HG02870 (cell line): Measurements from ENCODE around the gene PEX7.
"Not testable (repeated sequence)": the region's sequence is repeated elsewhere in the genome, so short reads cannot be mapped to it uniquely, and the experiment has no call there.

ENCODE experiments used
- ATAC-seq: cut with Tn5 transposase; IDR thresholded peaks from one replicate; pipeline ENCODE4 v1.9.1; 2021; ENCODE audit warnings: mild to moderate bottlenecking, moderate library complexity; ENCODE audit not compliant: unreplicated experiment

The PEX7 gene

DNA sequence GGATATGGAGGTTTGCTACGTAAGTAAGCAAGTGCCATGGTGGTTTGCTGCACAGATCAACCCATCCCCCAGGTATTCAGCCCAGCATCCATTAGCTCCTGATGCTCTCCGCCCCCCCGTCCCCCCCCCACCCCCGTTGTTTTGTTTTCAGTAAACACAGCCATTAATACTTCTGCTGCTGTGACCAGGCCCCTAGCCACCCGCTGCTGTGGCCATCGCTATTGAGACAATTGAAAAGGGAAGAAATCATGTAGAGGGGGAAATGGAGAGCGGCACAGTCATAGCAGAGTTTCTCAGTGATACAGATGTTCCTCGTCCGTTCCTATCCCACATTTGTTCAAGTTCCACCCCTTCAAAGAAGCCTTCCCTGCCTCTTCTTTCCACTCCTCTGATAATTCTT lies 124.6 kb downstream of the PEX7 start:
- ATAC-seq, result no peak

DNA sequence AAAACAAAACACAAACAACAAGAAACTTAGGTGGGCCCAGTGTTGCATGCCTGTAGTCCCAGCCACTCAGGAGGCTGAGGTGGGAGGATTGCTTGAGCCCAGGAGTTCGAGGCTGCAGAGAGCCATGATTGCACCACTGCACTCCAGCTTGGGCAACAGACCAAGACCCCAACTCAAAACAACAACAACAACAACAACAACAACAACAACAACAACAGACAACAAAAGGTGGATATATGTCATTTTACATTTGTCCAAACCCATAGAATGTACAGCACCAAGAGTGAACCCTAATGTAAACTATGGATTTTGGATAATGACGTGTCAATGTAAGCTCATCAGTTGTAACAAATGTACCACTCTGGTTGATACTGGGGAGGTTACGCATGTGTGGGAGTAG lies 127.6 kb downstream of the PEX7 start:
- not testable (repeated sequence) for ATAC-seq

DNA sequence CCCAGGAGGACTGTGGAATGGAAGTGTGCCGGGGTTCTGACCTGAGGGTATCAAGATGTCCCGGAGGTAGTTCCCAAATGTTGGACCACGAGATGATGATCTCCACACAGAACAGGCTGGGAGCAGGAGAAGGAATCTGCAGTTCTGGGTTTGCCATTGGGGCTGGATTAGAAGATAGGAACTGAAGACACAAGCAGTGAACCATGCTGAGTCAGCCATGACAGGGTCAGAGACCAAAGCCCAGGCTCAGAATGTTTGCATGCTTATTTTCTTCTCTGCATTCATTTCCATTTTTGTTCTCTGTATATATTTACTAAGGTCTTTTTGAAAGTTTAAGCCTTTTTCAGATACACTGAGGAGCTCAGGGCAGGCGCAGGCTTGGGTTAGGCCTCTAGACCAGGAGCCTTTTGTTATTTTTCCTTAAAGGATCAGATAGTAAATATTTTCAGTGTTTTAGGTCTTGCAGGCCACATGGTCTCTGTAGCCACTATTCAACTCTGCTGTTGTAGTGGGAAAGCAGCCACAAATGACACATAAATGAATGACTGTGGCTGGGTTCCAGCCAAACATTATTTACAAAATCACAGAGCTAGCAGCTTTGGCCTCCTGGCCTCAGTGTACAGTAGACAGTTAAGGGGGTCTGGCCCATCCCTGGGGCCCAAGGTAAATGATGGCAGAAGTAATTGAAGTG lies 128.2 kb downstream of the PEX7 start:
- no peak for ATAC-seq

DNA sequence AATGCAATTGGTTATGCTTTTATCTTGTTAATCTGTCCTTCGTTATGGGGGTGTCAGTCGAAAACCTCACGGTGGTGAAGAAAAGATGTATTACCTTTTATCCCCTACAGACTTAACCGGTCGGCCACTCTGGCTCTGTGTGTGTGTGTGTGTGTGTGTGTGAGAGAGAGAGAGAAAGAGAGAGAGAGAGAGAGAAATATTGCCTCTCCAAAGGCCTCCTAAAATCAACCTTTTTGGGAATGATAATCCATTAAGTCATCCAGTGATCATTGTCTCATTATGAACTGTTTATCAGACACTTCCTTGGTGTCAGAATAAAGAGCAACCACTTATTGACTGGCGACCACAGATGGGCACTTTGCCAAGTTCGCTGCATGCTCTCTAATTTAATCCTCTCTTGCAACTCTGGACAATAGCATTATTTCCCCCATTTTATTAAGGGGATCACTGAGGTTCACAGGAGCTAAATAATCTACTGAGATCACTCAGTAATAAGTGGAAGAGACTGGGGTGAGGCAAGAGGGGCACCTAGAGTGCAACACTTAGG lies 130.4 kb downstream of the PEX7 start:
- no peak for ATAC-seq

DNA sequence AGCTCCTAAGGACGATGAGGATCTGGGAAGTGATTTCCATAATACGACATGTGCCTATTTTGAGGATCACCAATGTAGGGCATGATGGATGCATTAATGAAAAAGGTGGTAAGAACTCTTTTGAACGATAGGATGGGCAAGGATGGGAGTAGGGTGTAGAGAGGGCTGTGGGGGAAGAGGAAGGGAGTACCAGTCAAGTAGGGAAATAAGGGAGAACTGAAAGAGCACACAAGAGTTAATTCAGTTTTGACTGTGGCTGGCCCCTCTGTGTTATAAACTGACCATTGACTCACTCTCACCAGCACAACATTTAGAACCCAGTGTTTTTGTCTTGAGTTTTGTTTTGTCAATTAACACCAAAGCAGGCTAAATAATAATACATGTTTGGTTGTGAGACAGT lies 132.7 kb downstream of the PEX7 start:
- ATAC-seq, result no peak

DNA sequence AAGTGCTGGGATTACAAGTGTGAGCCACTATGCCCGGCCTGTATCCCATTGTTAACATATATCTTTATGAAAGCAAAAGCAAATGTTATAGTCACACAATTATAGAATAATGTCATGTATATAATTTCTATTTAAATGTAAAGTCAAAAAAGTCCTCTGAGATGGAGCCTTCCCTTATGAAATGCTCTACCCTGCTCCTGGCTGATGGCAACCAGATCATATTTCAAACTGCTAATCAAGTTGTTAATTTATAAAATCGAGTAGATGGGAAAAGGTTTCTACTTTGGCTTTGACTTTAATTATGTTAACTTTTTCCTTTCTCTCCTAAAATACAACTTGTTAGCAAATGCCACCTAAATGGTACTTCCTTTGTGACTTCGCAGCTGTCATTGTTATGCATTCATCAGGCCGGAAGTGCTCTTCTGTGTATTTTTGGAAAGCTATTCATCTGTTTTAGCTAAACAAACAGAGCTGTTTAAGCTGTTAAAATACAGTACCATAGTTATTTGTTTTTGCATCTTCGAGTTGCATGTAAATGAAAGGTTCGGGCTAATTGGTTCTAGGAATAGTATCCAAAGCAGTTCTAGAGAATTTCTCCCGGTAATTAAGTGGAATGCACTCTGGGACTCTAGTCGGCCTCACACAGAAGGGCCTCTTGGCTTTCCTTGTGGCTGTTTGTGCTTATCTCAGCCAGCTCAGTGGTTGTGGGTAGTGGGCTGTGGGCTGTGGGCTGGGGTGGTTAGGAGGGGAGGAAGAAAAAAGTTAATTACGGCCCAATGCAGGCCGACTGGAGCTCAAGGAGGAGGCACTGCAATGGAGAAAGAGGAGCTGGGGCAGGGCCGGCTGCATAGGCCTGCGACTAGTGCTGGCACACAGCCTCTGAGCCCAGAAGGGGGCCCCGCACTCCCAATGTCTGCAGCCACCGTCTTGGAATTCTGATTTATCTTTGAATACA lies 134.5 kb downstream of the PEX7 start:
- ATAC-seq, result no peak

DNA sequence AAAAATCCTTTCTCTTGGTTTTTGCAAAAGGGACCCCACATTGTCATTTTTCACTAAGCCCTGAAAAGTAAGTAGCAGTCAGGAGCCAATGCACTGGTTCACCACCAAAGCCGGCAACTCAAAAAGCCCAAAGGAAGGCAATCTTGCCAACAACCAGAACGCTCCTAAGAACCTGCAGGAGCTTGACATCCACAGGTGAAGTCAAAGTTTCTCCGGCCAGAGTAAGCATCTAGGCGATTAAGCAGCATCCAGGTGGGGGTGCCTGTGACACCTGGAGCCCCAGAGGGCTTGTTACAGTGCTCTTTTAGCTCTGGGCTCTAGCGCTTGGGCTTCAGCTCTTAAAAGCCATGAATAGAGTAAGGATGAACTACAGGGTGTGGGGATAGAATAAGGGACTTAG lies 135.8 kb downstream of the PEX7 start:
- ATAC-seq, result no peak

DNA sequence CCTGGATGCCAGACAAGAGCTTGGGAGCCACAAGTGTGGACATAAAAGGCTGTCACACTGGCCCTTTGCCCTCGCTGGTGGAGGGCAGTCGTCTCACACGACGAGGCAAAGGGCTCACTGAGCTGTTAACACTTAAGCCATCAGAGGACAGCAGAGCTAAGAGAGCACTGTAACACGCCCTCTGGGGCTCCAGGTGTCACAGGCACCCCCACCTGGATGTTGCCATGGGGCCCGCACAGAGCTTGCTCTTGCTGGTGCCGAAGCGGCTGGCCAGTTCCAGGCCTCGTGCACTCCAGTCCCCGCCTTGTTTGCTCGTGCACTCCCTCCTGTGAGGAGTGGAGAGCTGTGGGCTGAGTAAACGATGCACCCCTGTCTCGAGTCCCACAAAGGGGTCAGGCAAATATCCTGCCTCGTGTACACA lies 137.1 kb downstream of the PEX7 start:
- ATAC-seq, result no peak

DNA sequence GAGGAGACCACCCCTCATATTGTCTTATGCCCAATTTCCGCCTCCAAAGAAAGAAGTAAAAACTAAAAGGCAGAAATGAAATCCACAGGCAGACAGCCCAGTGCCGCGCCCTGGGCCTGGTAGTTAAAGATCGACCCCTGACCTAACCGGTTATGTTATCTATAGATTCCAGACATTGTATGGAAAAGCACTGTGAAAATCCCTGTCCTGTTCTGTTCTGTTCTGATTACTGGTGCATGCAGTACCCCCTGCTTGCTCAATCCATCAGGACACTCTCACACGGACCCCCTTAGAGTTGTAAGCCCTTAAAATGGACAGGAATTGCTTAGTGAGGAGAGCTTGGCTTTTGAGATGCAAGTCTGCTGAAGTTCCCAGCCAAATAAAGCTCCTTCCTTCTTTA lies 137.5 kb downstream of the PEX7 start:
- not testable (repeated sequence) for ATAC-seq

DNA sequence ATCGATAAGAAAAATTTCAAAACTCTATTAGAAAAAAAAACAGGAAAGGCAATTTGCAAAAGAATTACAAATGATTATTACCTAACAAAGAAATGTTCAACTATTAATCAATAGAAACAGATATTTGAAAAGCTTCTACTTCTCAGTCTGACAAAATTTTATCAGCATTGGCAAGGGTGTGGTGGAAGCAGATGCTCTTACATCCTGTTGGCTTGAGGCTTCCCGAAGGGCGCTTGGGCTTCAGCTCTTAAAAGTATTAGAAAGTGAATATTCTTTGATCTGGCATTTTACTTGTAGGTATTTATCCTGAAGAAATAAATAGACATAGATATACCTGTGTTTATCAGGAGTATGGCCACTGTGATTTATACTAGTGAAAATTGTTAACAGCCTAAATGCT lies 138.4 kb downstream of the PEX7 start:
- ATAC-seq, result no peak

DNA sequence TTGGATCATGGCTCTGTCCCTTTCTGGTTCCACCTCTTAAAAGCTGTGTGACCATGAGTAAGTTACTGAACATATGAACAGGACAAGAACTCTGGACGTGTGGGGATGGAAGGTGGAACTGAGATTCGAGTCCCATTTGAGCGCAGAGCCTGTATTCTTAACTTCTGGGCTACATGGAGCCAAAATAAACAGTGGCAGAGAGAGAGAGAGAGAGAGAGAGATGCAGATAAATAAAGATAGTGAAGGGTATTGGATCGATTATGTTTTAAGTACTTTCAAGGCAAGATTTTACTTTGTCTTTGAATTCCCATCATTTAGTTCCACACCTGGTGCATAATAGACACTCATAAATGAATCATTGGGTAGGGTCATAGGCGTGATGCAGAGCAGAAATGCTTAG lies 139.5 kb downstream of the PEX7 start:
- no peak for ATAC-seq

DNA sequence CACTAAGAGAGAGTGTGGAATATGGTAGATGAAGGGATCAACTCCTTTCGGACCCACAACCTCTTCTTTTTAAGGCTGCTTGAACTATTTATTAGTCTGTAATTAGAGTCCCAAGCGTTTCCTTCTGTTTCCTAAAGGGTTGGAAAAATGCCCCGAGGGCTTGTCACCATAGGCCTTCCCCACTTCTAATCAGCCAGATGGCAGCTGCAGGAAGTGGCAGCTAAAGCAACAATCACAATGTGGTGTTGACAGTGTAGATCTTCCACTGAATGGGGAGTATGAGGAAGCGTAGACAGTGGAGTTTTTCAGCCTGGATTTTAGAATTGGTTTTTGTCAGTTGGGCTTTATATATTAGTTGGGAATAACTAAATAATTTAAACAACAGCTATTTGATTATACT lies 140.3 kb downstream of the PEX7 start:
- ATAC-seq, result no peak

DNA sequence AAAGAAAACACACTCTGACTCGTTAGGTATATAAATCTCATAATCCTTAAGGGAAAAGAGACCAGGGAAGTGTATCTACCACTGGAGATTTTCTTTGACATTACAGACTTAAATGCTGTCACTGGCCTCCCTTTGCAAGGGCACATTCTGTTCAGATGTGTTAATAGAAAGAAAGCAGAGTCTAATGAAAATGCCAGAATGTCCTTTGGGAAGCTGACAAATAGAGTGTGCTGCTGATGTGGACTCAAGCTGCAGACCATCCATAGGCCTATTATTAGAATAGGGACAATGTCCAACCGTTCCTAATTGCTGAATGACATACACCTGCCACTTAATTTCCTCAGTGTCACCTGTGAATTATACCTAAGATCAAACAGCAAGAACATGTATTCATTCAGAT lies 140.9 kb downstream of the PEX7 start:
- ATAC-seq, result no peak
